ENCODE measurements around the gene GMPR2. TPM values are rescaled to one million over a fixed set of nuclear protein-coding genes. Genes with fewer than 3 reads are reported as not detected.

The GMPR2 gene
- total and polyA plus RNA-seq, 7 experiments from 2014 or later: 38.2 to 107 (median 83.7) TPM

GRCh38 chr14:24279301-24280186, 46.8 kb downstream of the GMPR2 start:
- peaks cover 0 to 6% (median 0%) of the 10 kb centered on the region in 5 donors for H3K36me3 Mint-ChIP-seq
- intact Hi-C loops (cut with micrococcal nuclease): loop anchor here in 1 of 2 donors (1.0 kb wide), 2 partner anchors 8 to 18 kb away; partner anchors contain the start of gene RABGGTA
- DNase-seq (peak; percentile 17 to 69 (median 41)), ATAC-seq (peak; percentile 85)
- ChIA-PET POLR2A (interaction anchor here (1.4 to 2.0 kb wide), 3 partner anchors 9 to 45 kb away, joined by 3 to 7 read pairs (median 4); partner anchors contain the start of genes RABGGTA and TINF2), CTCF (interaction anchor here (0.6 to 2.5 kb wide), 6 partner anchors 10 to 708 kb away, joined by 3 to 17 read pairs (median 4); partner anchors contain the start of genes CIDEB, DHRS1, LTB4R2 and NOP9)
- Histone ChIP-seq H3K27ac (ENCODE audit: low read depth, low read length) (peak overlapping the region; percentile 56), H3K4me1 (ENCODE audit: control insufficient read depth in 2 of 2, insufficient read depth in 2 of 2, low read length in 2 of 2) (peaks cover 6 to 15% of the 10 kb centered on the region in 2 donors), H3K27me3 (ENCODE audit: control insufficient read depth in 2 of 2, insufficient read depth in 2 of 2, low read length in 2 of 2) (no peaks in the 10 kb centered on the region), H3K36me3 (ENCODE audit: control insufficient read depth in 2 of 3, insufficient read depth in 3 of 3, low read length in 3 of 3) (no peaks in the 10 kb centered on the region), H3K9me3 (ENCODE audit: control insufficient read depth in 2 of 3, low read length in 3 of 3) (no peaks in the 10 kb centered on the region), H3K4me3 (ENCODE audit: low read length) (no peak overlapping the region)
- peak overlapping the region in 9 of 10 donors; percentile 12 to 54 (median 34) for H3K4me3 Mint-ChIP-seq
- peak overlapping the region; percentile 65 to 91 (median 76) for H3K27ac Mint-ChIP-seq
- H3K4me1 Mint-ChIP-seq: peaks cover 29 to 41% (median 36%) of the 10 kb centered on the region in 7 donors
- peaks cover 0 to 3% (median 0%) of the 10 kb centered on the region in 11 donors for H3K9me3 Mint-ChIP-seq
- no peaks in the 10 kb centered on the region for H3K27me3 Mint-ChIP-seq

GRCh38 chr14:24280797-24281460, 48.2 kb downstream of the GMPR2 start:
- peaks cover 6 to 14% of the 10 kb centered on the region in 2 donors for H3K4me1 ChIP-seq (ENCODE audit: control insufficient read depth in 2 of 2, insufficient read depth in 2 of 2, low read length in 2 of 2)
- H3K9me3 ChIP-seq (ENCODE audit: control insufficient read depth in 2 of 3, low read length in 3 of 3): no peaks in the 10 kb centered on the region
- peaks cover 25 to 35% (median 31%) of the 10 kb centered on the region in 7 donors for H3K4me1 Mint-ChIP-seq
- intact Hi-C loops (cut with micrococcal nuclease): no loop called here
- ATAC-seq (no peak), DNase-seq (no peak)
- ChIA-PET CTCF (interaction anchor here (0.8 to 2.5 kb wide), 3 partner anchors 9 to 38 kb away, joined by 3 to 17 read pairs (median 4); partner anchors contain the start of genes DHRS1, NOP9 and TINF2), POLR2A (interaction anchor here (0.8 to 1.0 kb wide), 3 partner anchors 9 to 58 kb away, joined by 3 to 4 read pairs (median 3); partner anchors contain the start of gene RABGGTA)
- peaks cover 0 to 3% (median 0%) of the 10 kb centered on the region in 11 donors for H3K9me3 Mint-ChIP-seq
- H3K36me3 Mint-ChIP-seq: peaks cover 0 to 6% (median 0%) of the 10 kb centered on the region in 5 donors
- H3K4me3 Mint-ChIP-seq: no peak overlapping the region
- H3K27ac Mint-ChIP-seq: peak overlapping the region in 3 of 9 donors; percentile 63 to 91 (median 70)
- H3K36me3 ChIP-seq (ENCODE audit: control insufficient read depth in 2 of 3, insufficient read depth in 3 of 3, low read length in 3 of 3): no peaks in the 10 kb centered on the region
- H3K27me3 ChIP-seq (ENCODE audit: control insufficient read depth in 2 of 2, insufficient read depth in 2 of 2, low read length in 2 of 2): no peaks in the 10 kb centered on the region
- no peak overlapping the region for H3K4me3 ChIP-seq (ENCODE audit: low read length)
- no peak overlapping the region for H3K27ac ChIP-seq (ENCODE audit: low read depth, low read length)
- no peaks in the 10 kb centered on the region for H3K27me3 Mint-ChIP-seq

- POLR2A ChIA-PET: interaction anchor here (0.6 to 1.0 kb wide), 3 partner anchors 10 to 38 kb away, joined by 3 read pairs; partner anchors contain the start of gene RABGGTA
- H3K27ac ChIP-seq (ENCODE audit: low read depth, low read length): no peak overlapping the region
- no peak for ATAC-seq
Observed at GRCh38 chr14:24281636-24282035, 48.9 kb downstream of the GMPR2 start.

GRCh38 chr14:24282736-24283135, 50.0 kb downstream of the GMPR2 start:
- H3K27me3 Mint-ChIP-seq: peaks cover 0 to 2% (median 0%) of the 10 kb centered on the region in 5 donors
- peaks cover 0 to 3% (median 0%) of the 10 kb centered on the region in 11 donors for H3K9me3 Mint-ChIP-seq
- Histone ChIP-seq H3K4me1 (ENCODE audit: control insufficient read depth in 2 of 2, insufficient read depth in 2 of 2, low read length in 2 of 2) (peaks cover 6 to 14% of the 10 kb centered on the region in 2 donors), H3K27ac (ENCODE audit: low read depth, low read length) (no peak overlapping the region), H3K9me3 (ENCODE audit: control insufficient read depth in 2 of 3, low read length in 3 of 3) (no peaks in the 10 kb centered on the region), H3K36me3 (ENCODE audit: control insufficient read depth in 2 of 3, insufficient read depth in 3 of 3, low read length in 3 of 3) (no peaks in the 10 kb centered on the region), H3K27me3 (ENCODE audit: control insufficient read depth in 2 of 2, insufficient read depth in 2 of 2, low read length in 2 of 2) (no peaks in the 10 kb centered on the region), H3K4me3 (ENCODE audit: low read length) (no peak overlapping the region)
- H3K36me3 Mint-ChIP-seq: peaks cover 0 to 1% (median 0%) of the 10 kb centered on the region in 5 donors
- POLR2A ChIA-PET: interaction anchor here (0.9 kb wide), 1 partner anchor 12 kb away, joined by 3 read pairs; no protein-coding TSS in a partner anchor
- no peak for DNase-seq
- no peak for ATAC-seq
- H3K4me3 Mint-ChIP-seq: no peak overlapping the region
- peaks cover 22 to 27% (median 27%) of the 10 kb centered on the region in 7 donors for H3K4me1 Mint-ChIP-seq
- peak overlapping the region in 2 of 9 donors; percentile 22 to 73 for H3K27ac Mint-ChIP-seq
- CTCF ChIA-PET: interaction anchor here (0.6 to 1.9 kb wide), 4 partner anchors 15 to 149 kb away, joined by 3 to 6 read pairs (median 4); partner anchors contain the start of gene CIDEB
- intact Hi-C loops (cut with micrococcal nuclease): no loop called here

More at GRCh38 chr14:24281636-24282035, 48.9 kb downstream of the GMPR2 start:
- Mint-ChIP-seq H3K27ac (peak overlapping the region in 3 of 9 donors; percentile 50 to 70 (median 63)), H3K4me3 (no peak overlapping the region), H3K27me3 (peaks cover 0 to 2% (median 0%) of the 10 kb centered on the region in 5 donors), H3K36me3 (peaks cover 0 to 6% (median 0%) of the 10 kb centered on the region in 5 donors), H3K4me1 (peaks cover 25 to 35% (median 32%) of the 10 kb centered on the region in 7 donors), H3K9me3 (peaks cover 0 to 3% (median 0%) of the 10 kb centered on the region in 11 donors)
- intact Hi-C loops (cut with micrococcal nuclease): no loop called here
- H3K4me1 ChIP-seq (ENCODE audit: control insufficient read depth in 2 of 2, insufficient read depth in 2 of 2, low read length in 2 of 2): peaks cover 6 to 14% of the 10 kb centered on the region in 2 donors
- CTCF ChIA-PET: interaction anchor here (1.7 kb wide), 1 partner anchor 26 kb away, joined by 5 read pairs; the partner anchor contains the start of gene CIDEB
- H3K27me3 ChIP-seq (ENCODE audit: control insufficient read depth in 2 of 2, insufficient read depth in 2 of 2, low read length in 2 of 2): no peaks in the 10 kb centered on the region
- no peak overlapping the region for H3K4me3 ChIP-seq (ENCODE audit: low read length)
- DNase-seq: no peak
- H3K36me3 ChIP-seq (ENCODE audit: control insufficient read depth in 2 of 3, insufficient read depth in 3 of 3, low read length in 3 of 3): no peaks in the 10 kb centered on the region
- H3K9me3 ChIP-seq (ENCODE audit: control insufficient read depth in 2 of 3, low read length in 3 of 3): no peaks in the 10 kb centered on the region

- Mint-ChIP-seq H3K27ac (peak overlapping the region in 3 of 9 donors; percentile 32 to 74 (median 47)), H3K9me3 (no peaks in the 10 kb centered on the region), H3K4me1 (peaks cover 16 to 20% (median 18%) of the 10 kb centered on the region in 7 donors), H3K27me3 (peaks cover 0 to 2% (median 0%) of the 10 kb centered on the region in 5 donors), H3K36me3 (peaks cover 0 to 1% (median 0%) of the 10 kb centered on the region in 5 donors), H3K4me3 (no peak overlapping the region)
- peaks cover 6 to 11% of the 10 kb centered on the region in 2 donors for H3K4me1 ChIP-seq (ENCODE audit: control insufficient read depth in 2 of 2, insufficient read depth in 2 of 2, low read length in 2 of 2)
- no peaks in the 10 kb centered on the region for H3K27me3 ChIP-seq (ENCODE audit: control insufficient read depth in 2 of 2, insufficient read depth in 2 of 2, low read length in 2 of 2)
- DNase-seq (no peak), ATAC-seq (no peak)
- no peaks in the 10 kb centered on the region for H3K9me3 ChIP-seq (ENCODE audit: control insufficient read depth in 2 of 3, low read length in 3 of 3)
- intact Hi-C loops (cut with micrococcal nuclease): no loop called here
- no peak overlapping the region for H3K27ac ChIP-seq (ENCODE audit: low read depth, low read length)
- POLR2A ChIA-PET: interaction anchor here (0.8 to 0.9 kb wide), 2 partner anchors 12 to 40 kb away, joined by 4 read pairs; partner anchors contain the start of gene RABGGTA
- no peak overlapping the region for H3K4me3 ChIP-seq (ENCODE audit: low read length)
- CTCF ChIA-PET: interaction anchor here (1.9 kb wide), 1 partner anchor 14 kb away, joined by 6 read pairs; no protein-coding TSS in a partner anchor
- H3K36me3 ChIP-seq (ENCODE audit: control insufficient read depth in 2 of 3, insufficient read depth in 3 of 3, low read length in 3 of 3): no peaks in the 10 kb centered on the region
Observed at GRCh38 chr14:24283796-24284460, 51.2 kb downstream of the GMPR2 start.
